ENCODE data around the gene KIF1B. TPM values are rescaled to one million over a fixed set of nuclear protein-coding genes. Genes with fewer than 3 reads are reported as not detected.

KIF1B gene
- polyA plus RNA-seq, 1 of the 3 experiments (the other 2 are of a cell fraction) = 6.8 TPM

GRCh38 chr1:10302416-10302815 lies 92.0 kb downstream of the KIF1B start:
- H3K27ac ChIP-seq (ENCODE audit: low read depth in 2 of 2, low read length in 1 of 2) = no peak overlapping the region
- H4K20me1 ChIP-seq (ENCODE audit: insufficient read depth) = no peaks in the 10 kb centered on the region
- H3K79me2 ChIP-seq (ENCODE audit: insufficient read depth) = no peaks in the 10 kb centered on the region; the same call in 1 of the 2 replicates
- no peak for DNase-seq
- TF ChIP-seq SMC3 (IDR thresholded peaks at IDR 0.05; ENCODE audit: low read depth, low read length) (no peak), USF2 (IDR thresholded peaks at IDR 0.05; ENCODE audit: borderline replicate concordance, low read depth, low read length) (no peak), NFIC (IDR thresholded peaks at IDR 0.05; ENCODE audit: borderline replicate concordance) (no peak)
- H3K9me2 ChIP-seq = no peaks in the 10 kb centered on the region
- no peaks in the 10 kb centered on the region for H3F3A ChIP-seq (replicated peaks; ENCODE audit: insufficient read depth)
- ChIA-PET POLR2A (no interaction called here), CTCF (interaction anchor here (1.5 kb wide), 1 partner anchor 9 kb away, joined by 3 read pairs; no protein-coding TSS in a partner anchor)
- peaks cover 61 to 64% of the 10 kb centered on the region in 2 experiments for H3K36me3 ChIP-seq (replicated peaks in 1 of 2; ENCODE audit: control insufficient read depth in 1 of 2, insufficient read depth in 2 of 2, low read length in 1 of 2)
- H3K4me1 ChIP-seq (ENCODE audit: control insufficient read depth in 1 of 2, insufficient read depth in 2 of 2, low read depth in 1 of 2, low read length in 1 of 2) = no peaks in the 10 kb centered on the region; a peak in 1 of 4 replicates
- H3K4me3 ChIP-seq (ENCODE audit: low read depth in 2 of 2, low read length in 1 of 2) = no peak overlapping the region
- H3K9me3 ChIP-seq = no peaks in the 10 kb centered on the region
- H3K4me2 ChIP-seq = no peak overlapping the region
- H2AFZ ChIP-seq (ENCODE audit: low read depth) = no peak overlapping the region
- WGBS (ENCODE audit: low lambda C conversion rate) = 99% methylated on average over 6 of the region's 6 CpGs
- no peaks in the 10 kb centered on the region for H3K27me3 ChIP-seq (ENCODE audit: insufficient read depth)
- H3K9ac ChIP-seq = no peak overlapping the region

GRCh38 chr1:10304295-10304694 lies 93.9 kb downstream of the KIF1B start:
- WGBS (ENCODE audit: low lambda C conversion rate) = 95% methylated on average over 11 of the region's 11 CpGs
- Histone ChIP-seq H2AFZ (ENCODE audit: low read depth) (no peak overlapping the region), H3K36me3 (replicated peaks in 1 of 2; ENCODE audit: control insufficient read depth in 1 of 2, insufficient read depth in 2 of 2, low read length in 1 of 2) (peaks cover 48 to 49% of the 10 kb centered on the region in 2 experiments), H3F3A (replicated peaks; ENCODE audit: insufficient read depth) (no peaks in the 10 kb centered on the region), H3K9ac (no peak overlapping the region), H3K4me2 (no peak overlapping the region), H3K9me3 (no peaks in the 10 kb centered on the region), H3K9me2 (no peaks in the 10 kb centered on the region), H3K4me3 (ENCODE audit: low read depth in 2 of 2, low read length in 1 of 2) (no peak overlapping the region), H4K20me1 (ENCODE audit: insufficient read depth) (no peaks in the 10 kb centered on the region), H3K27me3 (ENCODE audit: insufficient read depth) (no peaks in the 10 kb centered on the region), H3K79me2 (ENCODE audit: insufficient read depth) (no peaks in the 10 kb centered on the region; the same call in 1 of the 2 replicates), H3K4me1 (ENCODE audit: control insufficient read depth in 1 of 2, insufficient read depth in 2 of 2, low read depth in 1 of 2, low read length in 1 of 2) (peaks cover 0 to 3% of the 10 kb centered on the region in 2 experiments; a peak in 1 of 4 replicates), H3K27ac (ENCODE audit: low read depth in 2 of 2, low read length in 1 of 2) (no peak overlapping the region)
- POLR2A ChIA-PET = no interaction called here
- TF ChIP-seq TCF12 (IDR thresholded peaks at IDR 0.05) (no peak), RCOR1 (IDR thresholded peaks at IDR 0.05; ENCODE audit: low read length) (no peak), RAD21 (IDR thresholded peaks at IDR 0.05; ENCODE audit: low read length) (no peak), GATA2 (CRISPR knock-in tag; IDR thresholded peaks at IDR 0.05) (no peak), JUND (IDR thresholded peaks at IDR 0.05) (no peak), NRF1 (IDR thresholded peaks at IDR 0.05; ENCODE audit: low read depth, low read length) (no peak), FOXM1 (IDR thresholded peaks at IDR 0.05; ENCODE audit: low read depth) (no peak), EP300 (IDR thresholded peaks at IDR 0.05; ENCODE audit: borderline replicate concordance in 1 of 2, low read depth in 1 of 2, low read length in 1 of 2) (no peak), REST (IDR thresholded peaks at IDR 0.05; ENCODE audit: low read depth, low read length) (no peak), POLR2AphosphoS5 (IDR thresholded peaks at IDR 0.05; ENCODE audit: low read depth, low read length) (no peak), USF1 (IDR thresholded peaks at IDR 0.05; ENCODE audit: borderline replicate concordance, low read depth) (no peak), CTCF (IDR thresholded peaks at IDR 0.05) (no peak), NFIC (IDR thresholded peaks at IDR 0.05; ENCODE audit: borderline replicate concordance) (no peak), SIN3A (IDR thresholded peaks at IDR 0.05; ENCODE audit: borderline replicate concordance, low read depth, low read length) (no peak)
- CTCF ChIA-PET = interaction anchor here (1.1 to 2.5 kb wide), 3 partner anchors 16 to 94 kb away, joined by 3 to 7 read pairs (median 3); no protein-coding TSS in a partner anchor
- no peak for DNase-seq

Measured in SK-N-SH (cell line).